ENCODE measurements around the gene ACTBL2.

The ACTBL2 gene

GRCh38 chr5:57513785-57514184 is 31.2 kb upstream of the ACTBL2 start:
- TF ChIP-seq SPI1 (IDR thresholded peaks at IDR 0.05; ENCODE audit: borderline replicate concordance, low read depth): no peak
- TF ChIP-seq, protein P1, sequence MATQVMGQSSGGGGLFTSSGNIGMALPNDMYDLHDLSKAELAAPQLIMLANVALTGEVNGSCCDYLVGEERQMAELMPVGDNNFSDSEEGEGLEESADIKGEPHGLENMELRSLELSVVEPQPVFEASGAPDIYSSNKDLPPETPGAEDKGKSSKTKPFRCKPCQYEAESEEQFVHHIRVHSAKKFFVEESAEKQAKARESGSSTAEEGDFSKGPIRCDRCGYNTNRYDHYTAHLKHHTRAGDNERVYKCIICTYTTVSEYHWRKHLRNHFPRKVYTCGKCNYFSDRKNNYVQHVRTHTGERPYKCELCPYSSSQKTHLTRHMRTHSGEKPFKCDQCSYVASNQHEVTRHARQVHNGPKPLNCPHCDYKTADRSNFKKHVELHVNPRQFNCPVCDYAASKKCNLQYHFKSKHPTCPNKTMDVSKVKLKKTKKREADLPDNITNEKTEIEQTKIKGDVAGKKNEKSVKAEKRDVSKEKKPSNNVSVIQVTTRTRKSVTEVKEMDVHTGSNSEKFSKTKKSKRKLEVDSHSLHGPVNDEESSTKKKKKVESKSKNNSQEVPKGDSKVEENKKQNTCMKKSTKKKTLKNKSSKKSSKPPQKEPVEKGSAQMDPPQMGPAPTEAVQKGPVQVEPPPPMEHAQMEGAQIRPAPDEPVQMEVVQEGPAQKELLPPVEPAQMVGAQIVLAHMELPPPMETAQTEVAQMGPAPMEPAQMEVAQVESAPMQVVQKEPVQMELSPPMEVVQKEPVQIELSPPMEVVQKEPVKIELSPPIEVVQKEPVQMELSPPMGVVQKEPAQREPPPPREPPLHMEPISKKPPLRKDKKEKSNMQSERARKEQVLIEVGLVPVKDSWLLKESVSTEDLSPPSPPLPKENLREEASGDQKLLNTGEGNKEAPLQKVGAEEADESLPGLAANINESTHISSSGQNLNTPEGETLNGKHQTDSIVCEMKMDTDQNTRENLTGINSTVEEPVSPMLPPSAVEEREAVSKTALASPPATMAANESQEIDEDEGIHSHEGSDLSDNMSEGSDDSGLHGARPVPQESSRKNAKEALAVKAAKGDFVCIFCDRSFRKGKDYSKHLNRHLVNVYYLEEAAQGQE (IDR thresholded peaks at IDR 0.05; ENCODE audit: insufficient replicate concordance, low read depth): no peak
- TF ChIP-seq GABPA (IDR thresholded peaks at IDR 0.05; ENCODE audit: low read depth): no peak
- TF ChIP-seq POLR2AphosphoS5 (IDR thresholded peaks at IDR 0.05; ENCODE audit: low read depth): no peak
- no peak for TF ChIP-seq CTCF (IDR thresholded peaks at IDR 0.05; ENCODE audit: insufficient read depth, low read length)
- Histone ChIP-seq H3K27ac (replicated peaks) (no peak overlapping the region), H3K4me3 (replicated peaks; ENCODE audit: insufficient read depth, low read length) (no peak overlapping the region), H3K27me3 (ENCODE audit: insufficient read depth, poor library complexity, severe bottlenecking) (no peaks in the 10 kb centered on the region)
- no peak for DNase-seq (ENCODE audit: low read depth in 1 of 2, low spot score in 1 of 2)

DNA sequence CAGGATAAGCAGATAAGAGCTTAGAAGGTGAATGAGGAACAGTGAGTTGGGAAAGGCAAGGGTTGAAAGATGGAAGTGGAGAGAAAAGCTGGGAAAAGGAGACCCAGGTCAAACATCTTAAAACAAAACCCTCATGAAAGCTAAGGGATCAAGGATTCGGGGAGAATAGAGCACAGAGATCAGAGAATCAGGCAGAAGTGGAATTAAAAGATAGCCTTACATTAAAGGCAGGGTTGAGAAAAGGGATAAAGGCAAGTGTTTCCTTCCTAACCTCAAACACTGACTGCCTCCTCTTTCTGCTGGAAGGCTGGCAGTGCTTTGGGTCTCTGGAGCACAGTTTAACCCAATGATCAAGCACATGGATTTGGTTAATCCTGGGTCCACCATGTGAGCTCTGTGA is 28.7 kb upstream of the ACTBL2 start:
- DNase-seq (ENCODE audit: low read depth in 1 of 2, low spot score in 1 of 2): no peak
- TF ChIP-seq CTCF (IDR thresholded peaks at IDR 0.05; ENCODE audit: insufficient read depth, low read length): no peak
- no peak for TF ChIP-seq POLR2AphosphoS5 (IDR thresholded peaks at IDR 0.05; ENCODE audit: low read depth)
- TF ChIP-seq, protein P1 (IDR thresholded peaks at IDR 0.05; ENCODE audit: insufficient replicate concordance, low read depth): no peak
- no peak for TF ChIP-seq SPI1 (IDR thresholded peaks at IDR 0.05; ENCODE audit: borderline replicate concordance, low read depth)
- TF ChIP-seq GABPA (IDR thresholded peaks at IDR 0.05; ENCODE audit: low read depth): no peak
- Histone ChIP-seq H3K27me3 (ENCODE audit: insufficient read depth, poor library complexity, severe bottlenecking) (no peaks in the 10 kb centered on the region), H3K4me3 (replicated peaks; ENCODE audit: insufficient read depth, low read length) (no peak overlapping the region), H3K27ac (replicated peaks) (no peak overlapping the region)

- no peak overlapping the region for H3K27ac ChIP-seq (replicated peaks)
- TF ChIP-seq GABPA (IDR thresholded peaks at IDR 0.05; ENCODE audit: low read depth): no peak
- no peak for TF ChIP-seq CTCF (IDR thresholded peaks at IDR 0.05; ENCODE audit: insufficient read depth, low read length)
- TF ChIP-seq, protein P1 (IDR thresholded peaks at IDR 0.05; ENCODE audit: insufficient replicate concordance, low read depth): no peak
- no peak for TF ChIP-seq POLR2AphosphoS5 (IDR thresholded peaks at IDR 0.05; ENCODE audit: low read depth)
- TF ChIP-seq SPI1 (IDR thresholded peaks at IDR 0.05; ENCODE audit: borderline replicate concordance, low read depth): no peak
- no peak for DNase-seq (ENCODE audit: low read depth in 1 of 2, low spot score in 1 of 2)
- H3K4me3 ChIP-seq (replicated peaks; ENCODE audit: insufficient read depth, low read length): no peak overlapping the region
- no peaks in the 10 kb centered on the region for H3K27me3 ChIP-seq (ENCODE audit: insufficient read depth, poor library complexity, severe bottlenecking)
Measured at GRCh38 chr5:57509501-57510260, 27.1 kb upstream of the ACTBL2 start.

Data from HL-60 (cell line).